ENCODE measurements around the gene SERPIND1.

GRCh38 chr22:20764471-20764720, 9.5 kb upstream of the SERPIND1 start:
- TF ChIP-seq POLR2AphosphoS5 (IDR thresholded peaks at IDR 0.05) (no peak), CTCF (IDR thresholded peaks at IDR 0.05) (no peak)

All from gastroesophageal sphincter (tissue), 3 donors.